Retina (tissue), 1 donor: ENCODE data around the gene IFNE.

Experiments used
- DNase-seq: peaks from one replicate; pipeline ENCODE4 v3.0.0-alpha.2; 2016

IFNE gene, protein sequence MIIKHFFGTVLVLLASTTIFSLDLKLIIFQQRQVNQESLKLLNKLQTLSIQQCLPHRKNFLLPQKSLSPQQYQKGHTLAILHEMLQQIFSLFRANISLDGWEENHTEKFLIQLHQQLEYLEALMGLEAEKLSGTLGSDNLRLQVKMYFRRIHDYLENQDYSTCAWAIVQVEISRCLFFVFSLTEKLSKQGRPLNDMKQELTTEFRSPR

DNA sequence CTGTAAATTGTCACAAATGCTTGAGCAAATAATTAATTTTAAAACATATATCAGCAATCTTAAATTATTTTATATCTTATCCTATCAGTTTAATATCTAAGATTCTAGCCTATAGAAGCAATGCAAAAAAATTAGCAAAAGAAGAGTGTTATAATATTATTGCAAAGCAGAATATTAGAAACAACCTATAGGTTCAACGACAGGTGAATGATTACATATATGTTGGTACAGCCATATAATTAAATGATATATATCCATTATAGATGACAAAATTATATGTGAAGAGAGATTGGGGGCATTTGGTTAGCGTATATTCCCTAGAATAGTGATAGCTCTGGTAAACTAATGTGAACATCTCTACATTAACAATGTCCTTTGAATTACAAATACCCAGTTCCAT, at the start of gene IFNE:
TSS of gene IFNE (minus strand) at position 101 of the 400 bp plus-strand sequence. CDS start 619 bp downstream, outside the sequence.
- DNase-seq, result no peak

DNA sequence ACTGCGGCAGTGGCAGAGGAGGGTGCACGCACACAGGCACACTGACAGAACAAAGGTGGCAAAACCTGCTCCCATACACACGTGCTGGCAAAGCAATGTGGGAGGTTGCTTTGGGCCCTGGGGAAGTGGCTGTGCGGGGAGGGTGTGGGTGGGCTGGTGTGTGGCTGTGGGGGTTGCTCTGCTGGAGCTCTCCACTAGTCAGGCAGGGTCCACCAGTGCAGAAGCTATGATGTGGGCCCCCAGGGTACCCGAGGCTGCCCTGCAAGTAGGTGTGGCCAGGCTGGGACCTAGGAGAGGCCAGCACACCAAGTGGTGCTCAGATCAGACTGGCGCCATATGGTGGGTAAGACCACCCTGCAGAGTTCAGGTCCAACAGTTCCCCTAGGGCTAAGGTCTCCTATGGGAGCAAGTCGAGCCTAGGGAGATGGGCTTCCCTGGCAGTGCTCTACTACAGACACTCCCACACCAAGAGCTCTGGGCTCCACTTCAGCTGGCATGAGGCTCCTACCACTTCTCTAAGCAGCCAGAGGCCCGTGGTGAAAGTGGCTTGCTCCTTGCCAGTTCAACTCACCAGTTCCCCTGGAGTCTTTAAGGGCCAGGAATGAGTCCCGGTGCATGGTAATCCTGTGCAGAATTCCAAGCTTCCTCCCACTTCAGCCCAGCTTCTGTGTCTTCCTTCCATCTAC, 46.2 kb upstream of the IFNE start:
- DNase-seq, result no peak

DNA sequence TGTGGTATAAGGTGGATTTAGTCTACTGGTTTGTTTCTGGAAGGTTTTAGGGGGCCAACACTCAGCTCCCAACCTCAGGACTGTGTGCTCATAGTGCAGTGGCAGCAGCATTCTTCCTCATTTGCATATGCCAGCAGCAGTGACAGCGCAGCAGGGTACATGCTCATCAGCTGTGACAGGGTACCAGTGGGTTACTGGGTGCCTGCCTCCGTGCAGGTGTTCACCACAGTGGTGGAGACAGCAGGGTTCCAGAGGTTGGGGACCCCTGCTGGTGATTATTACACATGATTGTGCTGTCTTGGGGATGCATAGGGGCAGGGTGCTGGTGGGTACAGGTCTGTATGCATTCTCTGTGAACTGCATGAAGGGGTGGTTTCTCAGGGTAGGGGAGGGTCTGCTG, 45.5 kb upstream of the IFNE start:
- DNase-seq, result no peak

DNA sequence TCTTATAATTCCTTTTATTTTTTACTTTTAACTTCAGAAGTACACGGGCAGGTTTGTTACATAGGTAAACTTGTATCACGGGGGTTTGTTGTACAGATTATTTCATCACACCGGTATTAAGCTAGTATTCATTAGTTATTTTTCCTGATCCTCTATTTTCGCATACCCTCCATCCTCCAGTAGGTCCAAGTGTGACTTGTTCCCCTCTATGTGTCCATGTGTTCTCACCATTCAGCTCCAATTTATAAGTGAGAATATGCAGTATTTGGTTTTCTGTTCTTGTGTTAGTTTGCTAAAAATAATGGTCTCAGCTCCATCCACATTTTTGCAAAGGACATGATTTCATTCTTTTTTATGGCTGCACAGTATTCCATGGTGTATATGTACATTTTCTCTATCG, 43.1 kb upstream of the IFNE start:
- no peak for DNase-seq

DNA sequence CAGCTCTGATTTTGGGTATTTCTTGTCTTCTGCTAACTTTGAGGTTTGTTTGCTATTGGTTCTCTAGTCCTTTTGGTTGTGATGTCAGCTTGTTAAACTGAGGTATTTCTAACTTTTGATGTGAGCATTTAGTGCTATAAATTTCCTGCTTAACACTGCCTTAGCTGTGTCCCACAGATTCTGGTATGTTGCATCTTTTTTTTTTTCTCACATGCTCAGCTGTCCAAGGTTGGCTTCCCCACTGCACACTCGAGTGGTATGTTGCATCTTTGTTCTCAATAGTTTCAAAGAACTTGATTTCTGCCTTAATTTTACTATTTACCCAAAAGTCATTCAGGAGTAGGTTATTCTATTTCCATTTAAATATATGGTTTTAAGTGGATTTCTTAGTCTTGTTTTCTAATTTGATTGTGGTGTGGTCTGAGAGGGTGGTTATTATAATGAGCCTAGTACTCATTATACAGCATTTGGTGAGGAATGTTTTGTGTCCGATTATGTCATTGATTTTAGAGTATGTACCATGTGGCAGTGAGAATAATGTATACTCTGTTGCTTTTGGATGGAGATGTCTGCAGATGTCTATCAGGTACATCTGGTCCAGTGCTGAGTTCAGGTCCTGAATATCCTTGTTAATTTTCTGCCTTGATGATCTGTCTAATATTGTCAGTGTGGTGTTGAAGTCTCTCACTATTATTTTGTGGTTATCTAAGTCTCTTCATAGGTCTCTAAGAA, 42.2 kb upstream of the IFNE start:
- no peak for DNase-seq

DNA sequence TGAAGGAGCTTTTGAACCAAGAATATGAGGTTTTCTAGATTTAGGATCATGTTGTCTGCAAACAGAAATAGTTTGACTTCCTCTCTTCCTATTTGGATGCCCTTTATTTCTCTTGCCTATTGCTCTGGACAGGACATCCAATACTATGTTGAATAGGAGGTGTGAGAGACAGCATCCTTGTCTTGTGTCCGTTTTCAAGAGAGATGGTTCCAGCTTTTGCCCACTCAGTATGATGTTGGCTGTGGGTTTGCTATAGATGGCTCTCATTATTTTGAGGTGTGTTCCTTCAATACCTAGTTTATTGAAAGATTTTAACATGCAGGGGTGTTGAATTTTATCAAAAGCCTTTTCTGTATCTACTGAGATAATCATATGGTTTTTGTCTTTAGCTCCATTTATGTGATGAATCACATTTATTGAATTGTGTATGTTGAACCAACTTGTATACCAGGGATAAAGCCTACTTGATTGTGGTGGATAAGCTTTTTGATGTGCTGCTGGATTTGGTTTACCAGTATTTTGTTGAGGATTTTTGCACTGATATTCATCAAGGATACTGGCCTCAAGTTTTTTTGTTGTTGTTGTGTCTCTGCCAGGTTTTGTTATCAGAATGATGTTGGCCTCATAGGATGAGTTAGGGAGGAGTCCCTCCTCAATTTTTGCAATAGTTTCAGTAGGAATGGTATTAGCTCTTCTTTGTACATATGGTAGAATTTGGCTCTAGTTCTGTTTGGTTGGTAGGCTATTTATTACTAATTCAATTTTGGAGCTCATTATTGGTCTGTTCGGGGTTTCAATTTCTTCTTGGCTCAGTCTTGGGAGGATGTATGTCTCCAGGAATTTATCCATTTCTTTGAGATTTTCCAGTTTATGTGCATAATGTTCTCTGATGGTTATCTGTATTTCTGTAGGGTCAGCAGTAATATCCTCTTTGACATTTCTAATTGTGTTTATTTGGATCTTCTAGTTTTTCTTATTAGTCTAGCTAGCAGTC, 41.2 kb upstream of the IFNE start:
- no peak for DNase-seq

DNA sequence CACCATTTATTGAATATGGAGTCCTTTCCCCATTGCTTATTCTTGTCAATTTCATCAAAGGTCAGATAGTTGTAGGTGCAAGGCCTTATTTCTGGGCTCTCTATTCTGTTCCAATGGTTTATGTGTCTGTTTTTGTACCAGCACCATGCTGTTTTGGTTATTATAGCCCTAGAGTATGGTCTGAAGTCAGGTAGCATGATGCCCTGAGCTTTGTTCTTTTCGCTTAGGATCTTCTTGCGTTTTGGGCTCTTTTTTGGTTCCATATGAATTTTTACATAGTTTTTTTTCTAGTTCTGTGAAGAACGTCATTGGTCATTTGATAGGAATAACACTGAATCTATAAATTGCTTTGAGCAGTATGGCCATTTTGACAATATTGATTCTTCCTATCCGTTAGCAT, 40.2 kb upstream of the IFNE start:
- no peak for DNase-seq

DNA sequence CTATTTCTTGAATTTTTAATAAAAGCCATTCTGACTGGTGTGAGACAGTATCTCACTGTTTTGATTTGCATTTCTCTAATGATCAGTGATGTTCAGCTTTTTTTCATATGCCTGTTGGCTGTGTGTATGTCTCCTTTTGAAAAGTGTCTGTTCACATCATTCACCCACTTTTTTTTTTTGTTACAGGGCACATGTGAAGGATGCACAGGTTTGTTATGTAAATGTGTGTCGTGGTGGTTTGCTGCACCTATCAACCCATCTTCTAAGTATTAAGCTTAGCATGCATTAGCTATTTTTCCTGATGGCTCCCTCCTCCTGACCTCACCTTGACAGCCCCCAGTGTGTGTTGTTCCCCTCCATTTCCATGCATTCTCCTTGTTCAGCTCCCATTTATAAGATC, 39.3 kb upstream of the IFNE start:
- DNase-seq, result no peak

DNA sequence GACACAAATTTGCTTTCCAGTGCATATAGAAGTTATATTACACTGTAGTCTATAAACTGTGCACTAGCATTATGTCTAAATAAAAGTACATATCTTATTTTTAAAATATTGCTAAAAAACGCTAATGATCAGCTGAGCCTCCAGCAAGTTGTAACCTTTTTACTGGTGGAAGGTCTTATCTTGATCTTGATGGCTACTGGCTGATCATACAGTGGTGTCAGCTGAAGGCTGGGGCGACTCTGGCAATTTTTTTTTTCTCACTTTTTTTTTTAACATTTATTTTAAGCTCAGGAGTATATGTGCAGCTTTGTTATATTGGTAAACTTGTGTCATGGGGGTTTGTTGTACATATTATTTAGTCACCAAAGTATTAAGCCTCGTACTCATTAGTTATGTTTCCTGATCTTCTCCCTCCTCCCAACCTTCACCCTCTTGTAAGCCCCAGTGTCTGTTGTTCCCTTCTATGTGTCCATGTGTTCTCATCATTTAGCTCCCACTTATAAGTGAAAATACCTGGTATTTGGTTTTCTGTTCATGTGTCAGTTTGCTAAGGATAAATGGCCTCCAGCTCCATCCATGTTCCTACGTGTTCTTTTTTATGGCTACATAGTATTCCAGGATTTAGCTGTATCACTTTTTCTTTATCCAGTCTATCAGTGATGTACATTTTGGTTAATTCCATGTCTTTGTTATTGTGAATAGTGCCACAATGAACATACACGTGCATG, 38.6 kb upstream of the IFNE start:
- no peak for DNase-seq

DNA sequence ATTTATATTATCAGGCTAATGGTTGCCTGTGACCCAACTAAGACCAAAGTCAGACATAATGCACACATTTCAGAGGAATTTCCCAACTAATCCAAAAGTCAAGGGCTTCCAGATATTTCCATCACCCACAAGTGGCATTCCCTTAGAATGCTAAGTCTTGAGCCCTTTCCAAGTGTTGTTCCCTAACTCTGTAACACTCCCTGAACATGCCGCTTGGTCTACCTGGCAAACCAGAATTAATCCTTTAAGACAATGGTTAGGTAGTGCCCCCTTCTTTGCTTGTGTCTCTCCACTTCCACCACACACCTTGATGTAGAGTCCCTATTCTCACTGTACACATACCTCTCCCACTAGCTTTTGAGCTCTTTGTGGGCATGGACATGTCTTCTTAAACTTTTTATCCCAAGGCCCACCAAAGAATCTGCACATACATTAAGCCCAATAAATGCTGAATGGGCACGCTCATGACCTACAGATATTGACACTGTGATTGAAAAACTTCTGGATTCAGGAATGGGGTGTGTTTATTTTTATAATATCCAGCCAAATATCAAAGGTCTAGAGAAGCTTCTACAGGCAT, 37.8 kb upstream of the IFNE start:
- DNase-seq, result no peak

DNA sequence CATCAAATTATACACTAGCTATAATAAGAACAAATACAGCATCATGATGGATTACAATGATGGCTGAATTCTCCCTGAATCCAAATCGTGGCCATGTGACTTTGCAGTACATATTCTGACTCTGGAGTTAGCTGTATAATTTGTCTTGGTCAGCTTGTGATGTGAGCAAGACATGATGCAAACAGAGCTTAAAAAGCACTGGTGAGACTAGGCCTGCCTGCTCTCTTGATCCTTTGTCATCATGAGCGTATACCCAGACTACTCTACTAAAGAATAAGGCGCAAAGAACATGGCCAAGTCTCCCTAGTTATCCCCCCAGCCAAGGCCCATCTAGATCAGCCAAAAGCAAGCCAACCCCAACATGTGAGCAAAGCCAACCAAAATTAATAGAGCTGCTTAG, 34.7 kb upstream of the IFNE start:
- DNase-seq, result no peak

DNA sequence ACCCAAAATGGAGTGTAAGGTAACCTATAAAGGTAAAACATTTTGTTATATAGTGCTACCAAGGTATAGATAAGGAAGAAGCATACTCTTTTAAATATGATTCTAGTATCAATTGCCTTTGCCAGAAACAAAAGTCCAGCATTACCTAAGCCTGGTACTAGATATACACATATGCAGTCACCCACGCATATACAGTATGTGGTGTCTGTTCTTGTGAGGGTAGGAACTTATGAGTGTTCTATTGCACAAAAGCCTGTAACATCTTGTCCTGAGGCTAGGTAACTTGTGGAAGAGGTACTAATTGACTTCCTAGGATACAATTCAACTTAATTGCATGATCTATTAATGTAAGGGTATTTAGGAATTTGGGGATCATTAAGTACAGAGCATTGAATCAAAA, 31.3 kb upstream of the IFNE start:
- DNase-seq, result no peak

DNA sequence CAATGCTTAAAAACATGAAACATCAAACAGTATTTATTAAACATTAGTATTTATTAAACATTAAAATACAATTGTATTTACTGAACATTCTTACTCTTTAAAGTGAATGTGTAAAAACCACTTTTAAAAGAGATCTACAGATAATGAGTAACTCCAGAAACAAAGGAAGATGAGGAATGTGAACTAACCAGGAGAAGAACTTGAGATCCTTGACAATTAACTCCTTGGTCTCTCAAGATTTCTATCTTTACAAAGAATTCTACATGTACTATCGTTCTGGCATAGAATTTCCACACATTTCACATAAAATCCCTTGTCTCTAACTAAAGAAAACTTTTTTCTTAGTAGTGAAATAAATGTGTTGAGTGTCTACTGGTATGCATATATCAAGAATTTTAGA, 28.7 kb upstream of the IFNE start:
- no peak for DNase-seq

DNA sequence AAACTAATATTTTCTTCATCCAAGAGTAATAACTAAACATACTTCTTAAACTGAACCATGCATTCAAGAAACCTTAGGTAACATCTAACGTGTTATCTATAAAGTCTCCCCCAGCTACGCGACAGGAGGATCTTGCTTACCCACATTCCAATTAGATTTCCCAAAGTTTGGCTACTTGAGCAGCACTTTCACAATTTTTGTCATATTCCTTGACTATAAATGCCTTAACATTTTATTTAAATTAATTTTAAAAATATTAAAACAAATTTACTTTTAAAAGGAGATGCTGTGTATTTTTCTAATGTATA, 25.3 kb upstream of the IFNE start:
- DNase-seq, result no peak

DNA sequence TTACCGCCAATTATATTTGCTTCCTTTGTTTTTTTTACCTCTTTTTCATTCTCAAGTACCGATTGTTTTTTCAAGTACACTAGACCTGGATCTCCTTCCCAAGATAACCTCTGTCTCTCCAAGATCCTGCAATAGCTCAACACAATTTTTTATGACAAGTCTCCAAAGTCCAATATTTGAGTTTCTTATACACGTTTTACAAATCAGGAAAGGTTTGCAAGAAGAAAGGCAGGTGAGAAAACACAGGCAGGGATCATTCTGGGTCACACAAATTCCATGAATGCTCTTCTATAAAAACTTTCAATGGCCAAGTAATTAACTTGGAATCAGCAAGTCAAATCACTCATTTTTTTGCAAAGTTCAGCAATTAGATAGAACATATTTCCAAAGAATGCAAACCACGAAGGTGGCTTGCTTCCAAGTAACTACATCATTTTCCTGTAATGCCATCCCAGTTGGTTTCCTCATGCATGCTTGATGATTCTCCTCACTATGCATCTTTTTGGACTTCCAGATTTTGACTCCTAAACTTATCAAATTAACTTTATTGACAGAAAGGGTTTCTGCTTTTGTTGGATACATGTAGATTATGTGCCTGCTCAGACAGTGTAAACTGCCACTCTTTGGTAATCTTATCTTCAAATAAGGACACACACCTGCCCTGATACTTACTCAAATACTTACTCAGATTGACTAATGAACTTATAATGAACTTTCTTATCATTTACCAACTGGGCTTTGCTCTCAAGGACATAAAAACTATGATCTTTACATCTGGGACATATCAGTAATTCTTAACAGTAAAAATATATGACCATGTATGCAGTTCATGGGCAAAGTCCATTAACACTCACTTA, 24.7 kb upstream of the IFNE start:
- DNase-seq, result no peak

DNA sequence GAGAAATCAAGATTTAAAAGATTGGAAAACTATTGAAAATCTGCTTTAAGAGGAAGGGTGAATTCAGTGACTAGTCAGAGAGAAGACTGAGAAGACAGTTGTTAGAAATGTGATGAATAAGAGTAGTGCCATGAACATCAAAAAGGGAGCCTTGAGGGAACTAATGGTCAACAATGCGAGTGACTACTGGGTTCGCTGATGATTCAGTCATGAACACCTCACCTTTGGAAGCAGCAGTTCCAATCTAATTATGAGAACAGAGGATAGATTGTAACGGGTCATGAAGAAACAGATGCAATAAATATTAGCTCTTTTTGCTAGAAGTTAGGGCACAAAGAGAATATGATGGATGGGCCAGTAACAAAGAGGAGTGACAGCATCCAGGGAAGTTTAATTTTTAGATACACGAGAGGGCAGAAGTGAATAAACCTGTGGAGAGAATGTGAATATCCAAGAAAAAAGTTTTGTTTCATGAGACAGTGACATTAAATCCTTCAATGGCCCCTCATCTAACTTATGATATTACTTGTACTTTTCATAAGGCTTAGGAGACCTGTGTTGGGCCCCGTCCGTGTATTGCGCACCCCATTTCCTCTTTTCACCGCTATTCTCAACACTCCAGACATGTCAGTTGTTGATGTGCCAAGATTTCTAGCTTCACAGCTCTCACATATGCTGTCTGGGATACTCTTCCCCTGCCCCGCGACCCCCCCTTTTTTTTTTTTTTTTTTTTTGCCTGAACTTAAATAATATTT, 23.5 kb upstream of the IFNE start:
- DNase-seq, result no peak

DNA sequence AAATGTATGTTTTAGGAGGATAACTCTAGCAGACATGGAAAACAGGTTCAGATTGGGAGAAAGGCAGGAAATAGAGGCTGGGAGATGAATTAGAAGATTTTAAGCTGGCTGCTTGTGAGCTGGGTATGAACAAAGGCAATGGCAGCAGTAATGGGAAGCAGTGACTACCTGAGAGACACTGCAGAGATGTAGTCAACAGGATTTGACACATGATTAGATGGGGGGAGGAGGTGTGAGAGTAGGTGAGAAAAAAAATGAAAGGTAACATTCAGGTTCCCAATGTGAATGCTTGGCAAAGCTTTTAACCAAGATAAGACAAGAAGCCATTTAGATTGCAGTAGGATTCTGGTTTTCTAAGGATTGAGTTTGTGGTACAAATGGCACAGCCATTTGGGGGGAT, 22.8 kb upstream of the IFNE start:
- DNase-seq, result no peak

DNA sequence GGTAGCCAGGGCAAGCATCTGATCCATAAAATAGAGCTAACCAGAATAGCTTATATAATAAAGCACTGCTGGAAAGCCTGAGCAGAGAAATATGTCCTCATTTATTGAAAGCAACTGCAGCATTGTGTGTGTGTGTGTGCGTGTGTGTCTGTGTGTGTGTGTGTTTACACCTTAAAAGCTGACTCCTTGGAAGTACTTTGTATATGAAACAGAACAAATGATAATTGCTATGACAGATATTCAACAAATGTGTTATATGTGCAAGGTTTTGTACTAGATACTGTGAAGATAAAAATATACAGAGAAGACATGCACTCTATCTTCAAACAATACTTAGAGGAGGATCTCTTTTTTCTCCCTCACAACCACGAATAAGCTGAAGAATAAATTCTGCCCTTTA, 22.0 kb upstream of the IFNE start:
- DNase-seq, result no peak

DNA sequence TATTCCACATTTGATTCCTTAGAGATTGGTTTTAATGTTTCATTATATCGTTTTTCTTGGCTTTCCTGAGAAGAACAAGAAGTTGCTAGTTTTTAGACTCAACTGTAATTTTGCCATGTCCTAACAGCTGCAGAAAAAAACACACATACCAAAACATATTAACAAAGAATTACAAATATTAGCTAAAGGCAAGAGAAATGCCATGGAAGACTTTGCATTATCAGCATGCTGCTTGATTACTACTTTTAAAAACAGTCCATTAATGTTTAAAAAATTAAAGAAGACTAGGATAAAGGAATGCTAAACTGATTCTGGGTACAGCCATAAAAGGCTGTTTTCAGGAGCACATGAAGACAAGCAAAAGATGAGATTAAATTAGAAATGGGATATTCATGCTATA, 20.5 kb upstream of the IFNE start:
- no peak for DNase-seq

DNA sequence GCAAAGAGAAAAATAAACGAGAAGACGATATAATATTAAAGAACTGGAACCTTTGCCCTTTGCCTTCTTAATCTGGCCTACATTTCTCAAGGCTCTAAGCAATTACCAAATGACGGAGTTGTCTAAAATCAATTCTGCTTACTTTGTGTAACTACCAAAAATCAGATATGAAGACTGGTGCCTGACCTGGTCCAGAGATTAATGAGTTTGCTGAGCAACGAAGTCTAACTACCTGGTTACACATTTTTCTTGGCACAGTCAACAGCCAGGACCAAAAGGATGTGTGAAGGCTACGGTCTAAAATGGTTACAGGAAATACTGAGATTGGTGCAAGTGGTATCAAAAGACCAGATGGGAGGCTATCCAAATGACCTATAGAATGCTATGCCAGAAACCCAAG, 17.8 kb upstream of the IFNE start:
- DNase-seq, result no peak
